GM19452 (cell line): ENCODE results near the gene POLL.
"Not testable (repeated sequence)": the region's sequence is repeated elsewhere in the genome, so short reads cannot be mapped to it uniquely, and the experiment has no call there.

Experiments used
- ATAC-seq: cut with Tn5 transposase; IDR thresholded peaks from one replicate; pipeline ENCODE4 v1.9.1; 2021; ENCODE audit not compliant: unreplicated experiment

POLL gene

DNA sequence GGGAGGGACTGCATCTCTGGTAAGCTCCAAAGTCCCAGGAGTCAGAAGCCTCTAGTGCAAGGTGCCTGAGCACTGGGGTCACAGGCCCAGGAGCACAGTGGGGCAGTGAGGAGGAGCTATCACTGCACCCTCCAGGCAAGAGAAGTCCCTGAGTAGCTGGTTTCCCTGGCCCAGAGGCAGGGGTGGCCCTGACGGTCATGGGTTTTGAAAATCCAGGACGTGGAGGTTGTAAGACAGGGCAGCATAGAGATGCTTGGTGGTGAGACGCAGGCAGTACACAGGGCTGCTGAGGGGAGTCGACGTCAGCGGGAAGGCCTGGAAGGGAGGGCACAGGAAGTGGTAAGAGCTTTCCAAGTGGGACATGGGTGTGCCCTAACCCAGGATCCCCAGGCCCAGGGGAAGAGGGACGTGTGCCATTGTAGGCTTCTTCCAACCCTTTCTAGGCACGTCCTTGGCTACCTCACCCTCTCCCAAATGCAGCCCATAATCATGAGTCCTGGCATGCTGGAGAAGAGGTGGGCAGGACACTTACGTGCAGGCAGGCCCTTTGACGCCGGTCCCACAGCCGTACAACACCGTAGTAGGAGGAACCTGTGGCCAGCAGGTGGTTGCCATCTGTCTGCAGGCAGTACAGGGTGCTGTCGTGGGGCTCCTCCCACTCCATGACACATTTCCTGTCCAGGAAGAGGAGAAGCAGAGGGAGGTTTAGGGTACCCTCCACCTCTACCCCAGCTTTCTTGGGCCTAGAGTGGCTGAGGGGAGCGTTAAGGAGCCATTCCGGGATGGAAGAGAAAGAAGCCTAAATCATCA, 23.2 kb upstream of the POLL start:
- ATAC-seq = no peak

DNA sequence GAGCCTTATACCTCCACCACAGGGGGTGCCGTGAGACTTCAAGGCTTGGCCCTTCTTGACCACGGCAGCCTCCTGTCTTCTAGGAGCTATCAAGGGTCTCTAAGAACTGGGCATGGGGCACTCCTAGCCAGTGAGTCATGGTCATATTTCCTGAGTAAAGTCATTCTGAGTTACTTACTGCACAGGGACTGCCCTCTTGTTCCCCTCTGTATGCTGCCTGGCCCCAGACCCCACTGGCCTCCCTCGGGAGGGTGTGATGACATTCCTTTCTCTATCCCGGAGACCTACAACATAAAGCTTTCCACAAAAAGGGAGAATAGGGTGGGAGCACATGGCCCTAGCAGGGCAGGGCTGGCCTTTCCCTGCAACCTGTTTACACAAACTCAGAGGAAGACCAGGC, 21.4 kb upstream of the POLL start:
- no peak for ATAC-seq

DNA sequence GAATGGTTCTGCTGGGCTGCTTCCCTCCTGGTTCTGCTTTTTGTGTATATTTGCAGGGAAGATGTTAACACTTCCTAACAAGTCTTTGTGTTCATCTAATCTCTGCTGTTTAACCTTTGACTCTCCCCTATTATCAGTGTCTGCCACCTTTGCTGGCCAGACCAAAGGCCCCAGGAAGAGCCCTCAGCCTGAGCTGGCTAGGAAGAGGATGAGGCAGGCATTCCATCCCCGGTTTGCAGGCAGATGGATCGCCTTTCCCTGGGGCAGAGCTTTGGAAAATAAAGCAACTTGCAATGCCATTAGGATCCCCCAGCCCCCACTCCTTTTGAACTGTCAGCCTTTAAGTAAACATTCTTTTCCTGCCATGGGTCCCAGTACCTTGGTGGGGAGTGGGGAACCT, 19.1 kb upstream of the POLL start:
- ATAC-seq = no peak

DNA sequence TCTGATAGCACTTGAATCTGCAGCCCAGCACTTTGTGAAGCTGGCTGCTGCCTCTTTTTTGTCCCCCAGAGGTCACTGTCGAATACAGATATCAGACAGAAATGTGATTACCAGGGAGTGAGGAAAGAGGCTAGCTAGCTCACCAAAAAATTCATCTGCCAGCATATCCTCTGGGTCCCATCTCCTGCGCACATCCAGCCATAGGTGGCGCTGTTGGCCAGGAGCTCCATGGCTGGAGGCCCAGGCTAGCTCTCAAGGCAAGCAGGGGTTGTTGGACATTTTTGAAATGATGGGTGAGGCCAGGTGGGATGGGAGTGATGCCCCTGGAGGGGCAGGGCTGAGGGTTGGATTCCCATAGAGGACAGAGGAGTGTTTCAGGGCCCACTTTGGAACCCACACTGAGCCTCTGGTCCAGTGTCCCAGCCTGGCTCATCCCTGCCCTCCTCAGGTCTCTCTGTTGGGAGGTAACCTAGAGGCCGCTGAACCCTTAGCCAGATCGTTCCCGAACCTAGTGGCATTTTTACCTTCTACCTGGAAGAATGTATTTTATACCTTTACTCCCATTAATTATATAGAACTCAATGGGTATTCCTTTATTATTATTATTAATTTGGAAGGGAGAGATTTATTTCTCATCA, 14.8 kb upstream of the POLL start:
- no peak for ATAC-seq

DNA sequence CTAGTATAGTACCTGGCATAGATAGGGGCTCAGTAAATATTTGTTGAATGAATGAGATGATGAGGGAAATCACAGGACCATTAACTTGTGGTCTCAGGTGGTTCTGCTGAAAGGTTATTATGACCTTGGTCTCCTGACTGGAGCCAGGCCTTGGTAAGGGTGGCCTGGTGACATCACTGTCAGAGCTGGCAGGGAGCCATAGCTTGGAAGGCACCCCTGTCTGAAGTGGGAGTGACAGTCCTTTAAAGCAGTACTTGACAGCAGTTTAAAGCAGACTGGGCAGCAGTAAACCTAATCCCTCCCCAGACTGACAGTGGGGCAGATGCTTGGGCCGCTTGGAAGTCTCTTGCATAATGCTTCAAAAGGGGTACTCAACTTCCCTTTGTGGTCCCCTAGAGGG, 13.5 kb upstream of the POLL start:
- no peak for ATAC-seq

DNA sequence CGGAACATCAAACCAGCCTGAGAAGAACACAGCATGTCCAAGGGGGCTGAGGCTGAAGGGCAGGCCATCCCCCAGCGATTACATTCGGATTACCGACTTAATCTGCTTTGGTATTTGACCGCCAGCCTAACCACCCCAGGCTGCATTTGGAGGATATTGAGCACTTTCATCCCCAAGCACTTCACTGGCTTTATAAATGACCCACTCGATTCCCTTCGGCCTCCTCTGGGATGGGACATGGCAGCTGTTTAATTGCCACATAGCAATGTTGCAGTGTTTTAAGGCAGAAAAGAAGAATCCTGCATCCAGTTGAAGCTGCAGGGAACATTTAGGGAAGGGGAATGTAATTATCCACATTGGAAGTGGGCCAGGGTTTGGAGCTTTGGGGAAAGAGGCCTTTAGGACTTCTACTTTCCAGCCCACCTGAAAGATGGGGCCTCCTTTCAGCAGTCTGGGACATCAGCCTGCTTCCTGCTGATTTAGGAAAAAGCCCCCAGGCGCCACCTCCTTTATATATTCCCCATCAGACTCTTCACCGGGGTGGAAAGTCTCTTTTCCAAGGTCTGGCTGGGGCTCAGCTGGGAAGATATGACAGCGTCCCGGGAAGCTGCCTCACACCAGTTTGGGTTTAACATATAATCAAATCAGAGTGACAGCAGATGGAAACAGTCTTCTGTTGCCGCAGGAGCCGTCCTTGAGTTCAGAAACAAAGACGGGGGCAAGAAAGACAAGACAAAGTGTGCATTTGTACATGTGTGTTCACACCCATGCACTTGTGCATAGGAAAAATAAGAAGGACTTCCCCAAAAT, 9.2 kb upstream of the POLL start:
- no peak for ATAC-seq

DNA sequence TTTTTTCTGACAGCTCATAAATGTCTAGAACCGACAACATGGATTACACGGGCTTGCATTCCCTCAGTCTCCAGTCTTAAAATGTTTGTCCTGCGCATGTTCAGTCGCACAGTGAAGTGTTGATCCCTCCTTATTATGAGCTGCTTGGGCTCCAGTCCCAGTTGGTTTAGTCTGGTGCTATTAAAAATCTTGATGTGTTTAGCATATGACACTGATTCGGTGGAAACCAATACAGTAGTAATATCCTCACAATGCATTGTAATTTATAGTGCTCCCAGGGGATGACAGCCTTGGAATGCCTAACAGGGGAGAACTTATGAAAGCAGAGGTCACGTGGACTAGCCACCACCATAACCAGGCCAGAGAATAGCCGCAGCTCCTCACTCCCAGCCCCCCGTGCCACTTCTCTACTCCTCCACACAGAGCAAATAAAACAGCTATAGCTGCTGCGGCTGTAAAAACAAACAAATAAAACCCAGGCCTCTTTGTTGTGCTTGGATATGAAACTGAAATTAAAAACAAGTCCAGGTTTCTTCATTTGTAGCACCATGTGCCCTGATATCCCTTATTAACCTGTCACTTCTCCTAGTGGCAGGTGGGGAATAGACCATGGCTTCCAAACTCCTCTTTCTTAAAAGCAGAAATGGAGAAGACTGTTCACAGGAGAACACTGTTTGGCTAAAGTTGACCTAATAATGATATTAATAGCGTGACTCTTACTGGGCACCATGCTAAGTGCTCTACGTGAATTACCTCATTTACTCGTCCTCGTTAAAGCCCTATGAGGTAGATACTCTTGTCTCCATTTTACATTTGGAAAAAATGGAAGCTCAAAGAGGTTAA, 7.8 kb upstream of the POLL start:
- ATAC-seq = no peak

DNA sequence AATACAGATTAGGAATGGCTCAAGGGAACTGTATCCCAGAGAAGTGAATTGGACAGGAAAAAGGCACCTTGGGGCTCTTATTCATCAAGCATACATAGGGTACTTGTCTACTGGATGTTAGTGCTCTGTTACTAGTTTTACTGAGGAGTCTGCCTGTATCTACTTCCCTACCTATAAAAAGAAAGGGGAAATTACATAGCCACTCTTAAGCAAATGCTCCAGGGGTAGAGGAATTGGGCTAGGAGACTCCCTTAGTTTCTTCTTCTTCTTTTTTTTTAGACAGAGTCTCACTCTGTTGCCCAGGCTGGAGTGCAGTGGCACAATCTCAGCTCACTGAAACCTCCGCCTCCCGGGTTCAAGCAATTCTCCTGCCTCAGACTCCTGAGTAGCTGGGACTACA, 5.3 kb upstream of the POLL start:
- not testable (repeated sequence) for ATAC-seq

DNA sequence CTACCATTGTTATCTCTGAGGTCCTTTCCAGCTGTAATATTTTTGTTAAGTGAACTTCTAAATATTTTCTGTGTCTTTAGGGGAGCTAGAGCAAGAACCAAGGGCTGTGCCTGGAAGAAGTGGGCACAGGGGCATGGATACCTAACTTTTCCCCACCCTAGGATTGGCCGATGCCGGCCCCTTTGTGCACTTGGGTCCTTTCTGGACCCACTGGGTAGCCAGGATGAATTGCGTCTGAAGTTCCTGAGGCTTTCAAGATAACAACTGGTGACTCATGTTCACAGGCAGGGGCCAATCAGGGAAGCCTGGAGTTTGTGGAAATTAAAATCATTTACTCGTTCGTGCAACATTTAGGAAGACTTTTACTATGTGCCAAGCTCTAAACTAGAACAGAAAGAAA, 822 bp upstream of the POLL start:
- no peak for ATAC-seq

DNA sequence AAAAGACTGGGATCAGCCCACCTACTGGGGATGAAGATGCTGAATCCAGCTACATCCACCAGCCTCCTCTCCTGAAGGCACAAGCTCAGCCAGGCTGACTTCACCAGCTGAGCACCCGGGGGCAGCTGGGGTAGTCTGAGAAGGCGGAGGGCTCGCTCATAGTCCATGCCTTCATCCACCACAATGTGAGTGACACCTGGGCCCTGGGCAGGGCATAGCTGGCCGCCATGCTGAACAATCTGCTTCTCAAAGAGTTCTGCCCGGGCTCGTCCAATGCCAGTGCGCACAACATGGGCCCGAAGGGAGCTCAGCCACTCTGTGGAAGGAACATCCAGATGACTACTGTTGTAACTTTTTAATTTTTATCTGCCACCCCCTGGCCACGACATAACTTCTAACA, 2.2 kb downstream of the POLL start:
- ATAC-seq = no peak

DNA sequence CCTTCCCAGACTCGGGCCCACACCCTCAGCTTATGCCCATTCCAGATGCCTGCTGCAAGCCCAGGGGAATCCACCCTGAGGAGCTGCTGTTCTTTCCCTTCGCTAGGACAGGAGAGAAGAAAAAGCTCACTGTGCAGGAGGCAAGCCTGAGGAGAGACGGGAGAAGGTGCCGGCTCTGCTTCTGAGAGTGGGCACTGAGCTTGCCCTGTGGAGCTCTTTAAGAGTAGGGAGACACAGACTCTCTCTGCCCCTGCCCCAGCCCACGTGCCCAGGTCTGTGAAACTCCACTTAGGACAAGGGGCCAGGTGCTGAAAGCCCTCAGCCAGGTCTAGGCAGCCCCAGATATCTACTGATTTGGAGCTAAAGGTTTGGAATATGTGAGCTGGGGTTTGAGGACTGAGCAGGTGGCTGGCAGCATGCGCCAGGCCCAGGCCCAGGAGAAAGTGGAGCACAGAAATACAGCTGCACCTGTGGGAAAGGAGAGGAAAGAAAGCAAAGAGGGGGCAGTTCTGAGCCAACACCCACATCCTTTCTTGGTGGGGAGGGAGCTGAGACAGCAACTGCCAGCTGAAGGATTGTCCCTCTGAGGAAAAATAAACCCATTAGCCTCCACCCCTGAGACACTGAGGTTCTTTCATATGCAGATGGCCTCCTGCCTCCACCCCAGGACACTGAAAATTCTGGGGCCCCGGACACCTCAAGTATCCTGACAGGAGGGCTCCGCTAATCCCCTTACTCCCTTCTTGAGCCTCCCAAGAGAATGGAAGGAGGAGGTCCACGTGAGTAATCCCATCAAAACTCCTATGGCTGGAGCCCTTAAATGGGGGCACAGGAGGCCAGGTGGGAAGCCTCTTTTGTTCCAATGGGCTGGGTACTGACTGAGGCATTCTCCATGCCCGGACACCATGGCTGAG, 7.3 kb downstream of the POLL start:
- ATAC-seq = no peak

DNA sequence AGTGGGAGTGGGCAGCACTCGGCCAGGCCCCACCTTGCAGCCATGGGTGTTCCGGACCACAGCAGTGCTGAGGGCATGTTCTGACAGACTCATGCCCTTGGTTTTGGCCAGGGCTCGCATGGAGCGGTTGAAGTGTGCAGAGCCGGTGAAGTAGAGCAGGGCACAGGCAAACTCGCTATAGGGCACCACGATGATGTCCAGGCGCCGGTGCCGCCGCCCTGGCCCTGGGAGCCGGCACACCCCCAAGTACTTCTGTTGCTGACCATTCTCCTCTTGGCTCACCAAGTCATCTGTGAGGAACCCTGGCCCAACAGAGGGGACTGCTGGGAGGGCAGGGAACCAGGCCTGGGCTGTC, 8.6 kb downstream of the POLL start:
- ATAC-seq = no peak

DNA sequence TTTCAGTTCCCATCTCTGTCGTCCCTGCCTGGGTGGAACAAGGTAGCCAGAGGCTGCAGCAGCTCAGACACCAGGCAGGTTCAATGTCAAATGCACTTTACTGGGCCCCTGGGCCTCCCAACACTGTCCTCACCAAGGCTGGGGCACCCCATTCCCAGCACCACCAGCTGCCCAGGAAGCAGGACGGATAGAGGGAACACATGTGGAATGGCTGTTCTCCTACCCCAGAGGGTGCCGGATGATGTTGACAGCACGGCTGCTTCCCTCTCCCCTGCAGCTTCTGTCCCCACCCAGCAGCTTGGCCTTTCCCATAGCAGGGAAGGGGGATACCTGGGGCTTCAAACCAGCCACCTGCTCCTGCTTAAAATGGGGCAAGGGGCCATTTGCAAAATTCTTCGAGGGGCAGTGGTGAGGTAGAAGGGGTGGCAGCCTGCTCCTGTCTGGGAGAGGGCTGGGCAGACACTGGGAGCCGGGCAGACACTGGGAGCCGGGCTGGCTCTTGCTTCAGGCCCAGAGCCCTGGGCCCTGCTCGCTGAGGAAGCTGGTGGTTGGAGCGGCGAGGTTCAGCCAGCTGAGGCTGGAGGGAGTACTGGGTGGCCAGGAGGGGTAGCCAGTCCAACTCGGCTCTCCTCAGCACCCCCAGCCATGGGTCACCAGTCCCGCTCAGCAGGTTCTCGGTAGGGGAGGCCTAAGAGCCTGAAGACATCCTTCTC, 9.1 kb downstream of the POLL start:
- no peak for ATAC-seq

DNA sequence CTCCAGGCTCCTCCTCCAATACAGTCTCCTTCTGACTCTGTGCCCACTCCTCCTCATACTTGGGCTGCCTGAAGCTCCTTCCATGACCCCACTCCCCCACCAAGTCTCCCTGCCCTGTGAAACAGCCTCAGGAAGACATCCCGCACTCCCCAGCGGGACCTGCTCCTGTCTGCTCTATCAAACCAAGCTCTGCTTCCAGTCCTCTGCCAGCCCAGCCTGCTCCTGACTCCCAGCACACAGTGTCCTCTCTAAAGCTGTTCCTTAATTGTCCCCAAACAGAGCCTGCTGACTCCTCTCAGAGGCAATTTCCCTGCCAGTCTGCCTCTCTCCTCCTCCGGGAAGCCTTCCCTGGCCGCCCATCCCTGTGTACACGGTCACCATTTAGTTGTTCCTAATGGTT, 9.9 kb downstream of the POLL start:
- ATAC-seq = no peak

DNA sequence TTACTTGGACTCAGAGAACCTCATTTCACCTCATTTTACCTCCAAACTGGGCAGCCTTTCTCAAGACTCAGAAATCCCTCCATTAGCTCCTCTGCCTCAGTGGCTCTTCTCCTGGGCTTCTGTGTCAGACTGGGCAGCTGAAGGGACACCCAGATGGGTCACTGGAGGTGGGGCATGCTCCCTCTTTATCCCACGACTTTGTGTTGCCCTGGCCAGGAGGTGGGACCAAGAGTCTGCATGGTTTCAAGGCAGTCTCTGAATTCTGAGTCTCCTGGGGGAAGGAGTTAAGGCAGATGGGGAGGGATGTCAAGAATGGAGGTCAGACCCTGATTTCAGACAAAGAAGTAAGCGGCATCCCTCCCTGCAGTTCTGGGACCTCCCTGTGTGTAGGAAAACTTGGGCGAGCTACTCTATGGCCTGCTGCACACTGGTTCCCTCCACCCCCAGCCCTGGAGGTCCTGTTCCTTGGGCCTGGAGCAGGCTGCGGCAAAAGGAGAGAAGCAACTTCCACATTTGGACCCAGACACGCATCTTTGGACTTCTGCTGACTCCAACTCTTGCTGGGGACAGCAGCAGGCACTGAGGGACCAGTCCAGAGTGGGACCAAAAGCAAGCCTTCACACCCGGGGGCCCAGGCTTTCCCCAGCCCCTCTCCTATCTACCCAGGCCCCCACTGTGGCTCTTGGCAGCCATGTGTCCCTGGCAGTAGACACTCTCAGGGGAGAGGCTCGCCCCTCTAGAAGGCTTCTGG, 10.8 kb downstream of the POLL start:
- ATAC-seq = no peak

DNA sequence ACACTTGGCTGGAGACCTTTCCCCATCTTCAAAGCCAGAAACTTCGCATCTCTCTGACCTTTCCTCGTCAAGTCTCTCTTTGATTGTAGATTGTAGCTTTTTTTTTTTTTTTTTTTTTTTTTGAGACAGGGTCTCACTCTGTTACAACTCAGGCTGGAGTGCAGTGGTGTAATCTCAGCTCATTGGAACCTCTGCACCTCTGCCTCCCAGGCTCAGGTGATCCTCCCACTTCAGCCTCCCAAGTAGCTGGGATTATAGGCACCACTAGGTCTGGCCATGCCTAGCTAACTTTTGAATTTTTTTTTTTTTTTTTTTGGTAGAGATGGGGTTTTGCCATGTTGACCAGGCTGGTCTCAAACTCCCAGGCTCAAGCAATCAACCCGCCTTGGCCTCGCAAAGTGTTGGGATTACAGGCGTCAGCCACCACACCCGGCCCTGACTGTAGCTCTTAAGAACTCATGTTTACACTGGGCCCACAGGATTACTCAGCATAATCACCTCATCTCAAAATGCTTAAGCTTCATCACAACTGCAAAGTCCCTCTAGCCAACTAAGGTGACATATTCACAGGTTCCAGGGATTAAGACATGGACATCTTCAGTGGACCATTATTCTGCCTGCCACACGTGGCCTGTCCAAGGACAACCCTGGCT, 11.7 kb downstream of the POLL start:
- no peak for ATAC-seq

DNA sequence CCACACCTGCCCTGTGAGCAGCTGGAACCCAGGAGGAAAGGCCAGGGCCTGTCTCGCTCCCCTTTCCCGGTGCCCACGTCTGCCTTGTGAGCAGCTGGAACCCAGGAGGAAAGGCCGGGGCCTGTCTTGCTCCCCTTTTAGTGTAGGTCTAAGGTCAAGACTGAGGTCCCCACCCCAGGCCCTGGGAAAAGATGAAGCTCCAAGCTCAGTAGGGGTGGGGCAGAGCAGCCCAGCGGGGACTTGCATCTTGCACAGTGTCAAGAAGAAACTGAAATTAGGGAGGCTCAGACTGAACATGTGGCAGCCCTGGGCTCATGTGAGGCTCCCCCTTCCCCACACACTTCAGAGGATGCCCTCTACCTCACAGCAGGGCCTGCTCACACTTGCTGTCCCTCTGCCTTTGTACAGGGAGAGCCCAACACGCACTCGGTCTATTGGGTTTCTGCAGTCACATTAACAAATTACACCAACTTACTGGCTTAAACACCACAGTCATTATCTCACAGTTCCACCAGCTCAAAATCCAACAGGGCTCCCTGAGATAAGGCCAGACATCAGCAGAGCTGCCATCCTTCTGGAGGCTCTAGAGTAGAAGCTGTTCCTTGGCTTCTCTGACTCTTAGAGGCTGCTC, 12.4 kb downstream of the POLL start:
- no peak for ATAC-seq

DNA sequence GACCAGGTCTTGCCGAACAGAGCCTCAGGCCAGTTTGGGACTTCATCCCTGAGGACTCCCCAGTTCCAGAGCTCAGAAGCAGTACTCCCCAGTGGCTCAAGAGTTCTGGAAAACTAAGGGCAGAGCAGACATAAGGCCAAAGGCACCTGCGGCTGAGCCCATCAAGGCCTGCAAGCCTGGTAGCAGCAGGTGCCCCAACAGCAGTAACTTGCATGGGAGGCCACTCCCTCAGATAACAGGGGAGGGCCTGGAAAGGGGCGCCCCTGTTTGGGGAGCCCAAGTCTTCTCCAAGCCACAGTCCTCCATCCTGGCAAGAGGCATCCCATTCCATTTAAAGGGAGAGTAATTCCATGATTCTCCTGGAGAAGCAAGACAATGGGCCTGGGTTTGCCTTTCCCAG, 13.0 kb downstream of the POLL start:
- no peak for ATAC-seq
